ENCODE data around the gene MPIG6B. TPM values are rescaled to one million over a fixed set of nuclear protein-coding genes. Genes with fewer than 3 reads are reported as not detected.

The MPIG6B gene
- polyA plus RNA-seq, 2 donors = 0.49 to 0.88 TPM

DNA sequence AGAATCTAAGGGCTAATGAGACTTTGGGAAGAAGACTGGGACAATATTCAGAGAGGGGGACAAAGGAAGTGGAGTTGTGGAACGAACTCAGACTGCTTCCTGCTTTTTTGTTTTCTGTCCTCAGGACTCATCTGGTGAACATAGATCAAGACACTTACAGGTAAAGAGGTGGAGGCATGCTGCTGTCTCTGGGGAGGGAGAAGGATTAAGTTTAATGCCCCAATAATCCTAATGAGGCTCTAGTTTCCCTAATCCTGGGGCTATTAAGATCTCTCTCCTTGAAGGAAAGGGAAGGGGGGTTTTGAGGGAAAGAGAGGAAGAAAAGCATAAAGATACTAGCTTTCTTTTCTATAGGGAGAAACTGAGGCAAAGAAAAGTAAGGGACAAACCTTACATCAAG lies 21.2 kb downstream of the MPIG6B start:
- 63 to 65% methylated on average over 1 of the region's 1 CpG for WGBS, 2 donors
- H3K4me3 ChIP-seq (ENCODE audit: low read depth in 1 of 2, low read length in 2 of 2) = no peak overlapping the region
- peaks cover 0 to 2% of the 10 kb centered on the region in 2 donors for H3K4me1 ChIP-seq (ENCODE audit: control insufficient read depth in 2 of 2, insufficient read depth in 2 of 2, low read length in 1 of 2)
- H3K27ac ChIP-seq (ENCODE audit: low read depth in 2 of 2, low read length in 1 of 2) = no peak overlapping the region
- H3K27me3 ChIP-seq (ENCODE audit: control insufficient read depth in 1 of 2, insufficient read depth in 2 of 2, low read length in 2 of 2) = no peaks in the 10 kb centered on the region
- no peaks in the 10 kb centered on the region for H3K9me3 ChIP-seq (ENCODE audit: control insufficient read depth in 2 of 2, insufficient read depth in 1 of 2, low read depth in 1 of 2, low read length in 1 of 2)
- peaks cover 0 to 3% of the 10 kb centered on the region in 2 donors for H3K36me3 ChIP-seq (ENCODE audit: control insufficient read depth in 2 of 2, insufficient read depth in 2 of 2, low read length in 1 of 2)

DNA sequence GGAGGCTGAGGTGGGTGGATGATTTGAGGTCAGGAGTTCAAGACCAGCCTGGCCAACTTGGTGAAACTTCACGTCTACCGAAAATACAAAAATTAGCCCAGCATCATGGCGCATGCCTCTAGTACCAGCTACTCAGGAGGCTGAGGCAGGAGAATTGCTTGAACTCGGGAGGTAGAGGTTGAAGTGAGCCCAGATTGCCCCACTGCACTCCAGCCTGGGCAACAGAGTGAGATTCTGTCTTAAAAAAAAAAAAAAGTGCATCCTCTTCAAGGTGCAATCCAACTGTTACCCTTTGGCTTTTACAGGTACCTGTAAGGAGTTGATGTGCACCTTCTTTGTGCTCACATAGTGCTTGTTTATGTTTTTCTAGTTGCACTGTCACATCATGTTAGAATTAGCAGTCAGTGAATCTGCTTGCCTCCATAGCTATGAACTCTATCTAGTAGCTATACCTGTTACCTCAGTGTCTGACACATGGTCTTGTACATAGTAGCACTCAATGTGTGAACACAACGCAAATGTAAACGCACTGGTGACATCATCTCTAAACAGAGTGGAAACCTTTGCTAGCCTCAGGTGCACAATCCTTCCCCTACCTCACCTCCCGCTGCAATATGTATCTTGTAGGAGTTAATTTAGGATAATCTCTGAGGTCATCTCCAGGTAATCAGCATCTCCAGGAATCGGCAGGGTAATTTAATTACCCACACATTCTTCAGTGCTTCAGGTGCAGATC lies 26.3 kb downstream of the MPIG6B start:
- Histone ChIP-seq H3K9me3 (ENCODE audit: control insufficient read depth in 2 of 2, insufficient read depth in 1 of 2, low read depth in 1 of 2, low read length in 1 of 2) (no peaks in the 10 kb centered on the region), H3K4me3 (ENCODE audit: low read depth in 1 of 2, low read length in 2 of 2) (no peak overlapping the region), H3K4me1 (ENCODE audit: control insufficient read depth in 2 of 2, insufficient read depth in 2 of 2, low read length in 1 of 2) (peaks cover 0 to 2% of the 10 kb centered on the region in 2 donors), H3K27me3 (ENCODE audit: control insufficient read depth in 1 of 2, insufficient read depth in 2 of 2, low read length in 2 of 2) (no peaks in the 10 kb centered on the region), H3K27ac (ENCODE audit: low read depth in 2 of 2, low read length in 1 of 2) (no peak overlapping the region), H3K36me3 (ENCODE audit: control insufficient read depth in 2 of 2, insufficient read depth in 2 of 2, low read length in 1 of 2) (peaks cover 0 to 3% of the 10 kb centered on the region in 2 donors)
- WGBS, 2 donors = 87 to 90% methylated on average over 8 of the region's 8 CpGs

DNA sequence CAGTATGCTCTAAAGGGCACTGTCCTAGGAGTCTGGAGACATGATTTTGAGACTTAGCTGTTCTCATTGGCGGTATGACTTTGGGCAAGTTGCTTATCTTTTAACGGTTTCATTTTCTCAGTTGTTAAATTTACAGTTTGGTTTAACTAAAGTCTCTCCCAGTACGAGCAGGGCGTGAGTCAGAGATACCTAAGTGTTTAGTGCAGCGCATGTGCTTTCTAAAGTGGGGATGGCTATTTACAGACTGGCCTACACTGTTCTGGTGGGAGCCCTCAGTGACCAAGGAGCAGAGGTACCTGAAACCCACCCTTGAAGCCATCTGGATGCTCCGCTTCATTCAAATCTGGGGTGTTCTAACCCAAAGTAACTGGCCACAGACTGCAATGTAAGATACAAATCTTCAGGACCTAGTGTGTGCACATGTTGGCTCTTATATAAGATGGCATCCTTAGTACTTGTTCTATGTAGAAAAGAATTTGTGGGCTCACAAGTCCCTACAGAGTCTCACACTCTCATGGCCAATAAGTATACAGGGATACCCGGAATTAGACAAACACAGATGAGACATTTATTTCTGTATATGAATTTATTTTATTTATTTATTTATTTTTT lies 27.3 kb downstream of the MPIG6B start:
- 85 to 91% methylated on average over 7 of the region's 7 CpGs for WGBS, 2 donors
- no peaks in the 10 kb centered on the region for H3K9me3 ChIP-seq (ENCODE audit: control insufficient read depth in 2 of 2, insufficient read depth in 1 of 2, low read depth in 1 of 2, low read length in 1 of 2)
- H3K36me3 ChIP-seq (ENCODE audit: control insufficient read depth in 2 of 2, insufficient read depth in 2 of 2, low read length in 1 of 2) = peaks cover 0 to 3% of the 10 kb centered on the region in 2 donors

DNA sequence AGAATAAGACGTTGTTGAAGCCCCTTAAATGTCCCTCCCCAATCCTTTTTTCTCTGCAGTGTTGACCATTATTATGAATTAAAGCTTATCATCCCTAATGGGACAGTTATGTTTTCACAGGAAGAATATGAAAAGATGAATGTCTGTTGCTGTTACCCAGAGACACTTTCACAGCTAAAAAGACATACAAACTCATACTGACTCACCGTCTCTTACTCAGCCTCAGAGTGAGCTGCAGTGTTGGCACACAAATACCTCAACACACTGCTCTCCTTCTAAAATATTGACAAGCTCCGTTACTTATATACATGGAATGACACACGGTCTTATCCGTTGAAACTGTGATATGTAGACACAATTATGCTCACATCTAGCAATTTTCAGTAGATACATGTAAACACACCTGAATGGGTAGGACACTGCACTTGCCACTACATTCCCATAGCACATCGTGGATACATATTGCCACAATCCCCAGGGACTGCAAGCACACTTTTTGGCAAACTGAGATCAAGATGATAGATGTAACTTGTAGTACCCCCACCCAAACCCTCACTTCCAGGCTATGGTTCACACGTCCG lies 29.7 kb downstream of the MPIG6B start:
- Histone ChIP-seq H3K4me3 (ENCODE audit: low read depth in 1 of 2, low read length in 2 of 2) (no peak overlapping the region), H3K4me1 (ENCODE audit: control insufficient read depth in 2 of 2, insufficient read depth in 2 of 2, low read length in 1 of 2) (no peaks in the 10 kb centered on the region), H3K36me3 (ENCODE audit: control insufficient read depth in 2 of 2, insufficient read depth in 2 of 2, low read length in 1 of 2) (no peaks in the 10 kb centered on the region), H3K9me3 (ENCODE audit: control insufficient read depth in 2 of 2, insufficient read depth in 1 of 2, low read depth in 1 of 2, low read length in 1 of 2) (no peaks in the 10 kb centered on the region), H3K27me3 (ENCODE audit: control insufficient read depth in 1 of 2, insufficient read depth in 2 of 2, low read length in 2 of 2) (no peaks in the 10 kb centered on the region), H3K27ac (ENCODE audit: low read depth in 2 of 2, low read length in 1 of 2) (no peak overlapping the region)
- WGBS, 2 donors = 69 to 70% methylated on average over 8 of the region's 8 CpGs

More for the DNA sequence above, 27.3 kb downstream of the MPIG6B start:
- Histone ChIP-seq H3K27ac (ENCODE audit: low read depth in 2 of 2, low read length in 1 of 2) (no peak overlapping the region), H3K4me1 (ENCODE audit: control insufficient read depth in 2 of 2, insufficient read depth in 2 of 2, low read length in 1 of 2) (peaks cover 0 to 2% of the 10 kb centered on the region in 2 donors), H3K4me3 (ENCODE audit: low read depth in 1 of 2, low read length in 2 of 2) (no peak overlapping the region), H3K27me3 (ENCODE audit: control insufficient read depth in 1 of 2, insufficient read depth in 2 of 2, low read length in 2 of 2) (no peaks in the 10 kb centered on the region)

DNA sequence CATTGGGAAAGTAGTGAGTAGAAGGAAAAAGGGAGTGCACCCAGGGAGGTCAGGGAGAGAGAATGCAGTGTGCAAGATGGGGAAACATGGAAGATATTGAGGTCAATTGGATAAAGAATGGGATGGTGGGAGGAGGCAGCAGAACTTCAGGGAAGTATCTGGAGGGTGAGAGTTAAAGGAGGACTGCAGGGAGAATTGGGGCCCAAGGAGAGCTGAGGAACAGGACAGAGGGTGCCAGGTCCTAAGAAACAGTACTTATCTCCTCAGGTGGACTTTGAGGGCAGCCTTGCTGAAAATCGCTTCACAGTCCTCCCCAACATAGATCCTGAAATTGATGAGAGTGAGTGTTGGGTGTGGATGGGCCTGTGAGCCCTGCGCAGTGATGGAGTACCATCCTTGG lies 35.1 kb downstream of the MPIG6B start:
- Histone ChIP-seq H3K4me3 (ENCODE audit: low read depth in 1 of 2, low read length in 2 of 2) (no peak overlapping the region), H3K4me1 (ENCODE audit: control insufficient read depth in 2 of 2, insufficient read depth in 2 of 2, low read length in 1 of 2) (no peaks in the 10 kb centered on the region), H3K9me3 (ENCODE audit: control insufficient read depth in 2 of 2, insufficient read depth in 1 of 2, low read depth in 1 of 2, low read length in 1 of 2) (no peaks in the 10 kb centered on the region), H3K27me3 (ENCODE audit: control insufficient read depth in 1 of 2, insufficient read depth in 2 of 2, low read length in 2 of 2) (no peaks in the 10 kb centered on the region), H3K27ac (ENCODE audit: low read depth in 2 of 2, low read length in 1 of 2) (no peak overlapping the region), H3K36me3 (ENCODE audit: control insufficient read depth in 2 of 2, insufficient read depth in 2 of 2, low read length in 1 of 2) (no peaks in the 10 kb centered on the region)
- WGBS, 2 donors = 93 to 97% methylated on average over 2 of the region's 2 CpGs

DNA sequence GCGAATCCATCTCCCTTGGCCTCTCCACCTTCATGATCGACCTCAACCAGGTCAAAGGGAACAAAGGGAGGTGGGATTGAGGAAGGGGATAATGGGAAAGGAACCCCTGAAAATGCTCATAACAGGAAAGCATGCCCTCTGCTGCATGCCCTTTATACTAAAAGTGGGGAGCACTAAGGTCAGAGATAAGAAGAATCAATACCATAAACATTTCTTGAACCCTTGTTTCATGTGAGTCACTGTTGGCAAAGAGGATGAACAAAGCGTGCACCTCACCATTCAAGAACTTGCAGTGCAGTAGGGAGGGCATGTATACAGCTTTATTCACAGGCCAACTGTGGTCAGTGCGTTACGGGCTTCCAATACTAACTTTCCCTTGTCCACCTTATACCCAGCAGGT lies 37.6 kb downstream of the MPIG6B start:
- no peaks in the 10 kb centered on the region for H3K27me3 ChIP-seq (ENCODE audit: control insufficient read depth in 1 of 2, insufficient read depth in 2 of 2, low read length in 2 of 2)
- no peak overlapping the region for H3K4me3 ChIP-seq (ENCODE audit: low read depth in 1 of 2, low read length in 2 of 2)
- no peaks in the 10 kb centered on the region for H3K9me3 ChIP-seq (ENCODE audit: control insufficient read depth in 2 of 2, insufficient read depth in 1 of 2, low read depth in 1 of 2, low read length in 1 of 2)
- H3K36me3 ChIP-seq (ENCODE audit: control insufficient read depth in 2 of 2, insufficient read depth in 2 of 2, low read length in 1 of 2) = no peaks in the 10 kb centered on the region
- H3K4me1 ChIP-seq (ENCODE audit: control insufficient read depth in 2 of 2, insufficient read depth in 2 of 2, low read length in 1 of 2) = no peaks in the 10 kb centered on the region
- WGBS, 2 donors = 81 to 96% methylated on average over 5 of the region's 5 CpGs
- H3K27ac ChIP-seq (ENCODE audit: low read depth in 2 of 2, low read length in 1 of 2) = no peak overlapping the region

DNA sequence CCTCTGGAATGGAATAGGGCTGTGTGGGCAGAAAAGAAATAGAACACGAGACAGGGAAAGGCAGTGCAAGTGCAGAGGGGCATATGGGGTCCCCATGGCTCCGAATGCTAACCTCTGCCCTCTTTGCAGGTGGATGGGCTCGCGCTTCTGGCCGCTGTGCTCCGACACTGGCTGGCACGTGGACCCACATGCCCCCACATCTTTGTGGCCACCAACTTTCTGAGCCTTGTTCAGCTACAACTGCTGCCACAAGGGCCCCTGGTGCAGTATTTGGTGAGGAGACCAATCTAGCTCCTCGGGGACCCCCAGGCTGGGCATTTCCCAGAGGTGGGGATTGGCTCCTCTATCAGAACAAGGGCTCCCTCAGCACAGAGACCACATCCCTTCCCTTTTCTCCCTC lies 38.2 kb downstream of the MPIG6B start:
- WGBS, 2 donors = 95 to 98% methylated on average over 8 of the region's 8 CpGs
- H3K9me3 ChIP-seq (ENCODE audit: control insufficient read depth in 2 of 2, insufficient read depth in 1 of 2, low read depth in 1 of 2, low read length in 1 of 2) = no peaks in the 10 kb centered on the region
- no peaks in the 10 kb centered on the region for H3K27me3 ChIP-seq (ENCODE audit: control insufficient read depth in 1 of 2, insufficient read depth in 2 of 2, low read length in 2 of 2)
- H3K36me3 ChIP-seq (ENCODE audit: control insufficient read depth in 2 of 2, insufficient read depth in 2 of 2, low read length in 1 of 2) = no peaks in the 10 kb centered on the region
- no peak overlapping the region for H3K4me3 ChIP-seq (ENCODE audit: low read depth in 1 of 2, low read length in 2 of 2)
- H3K27ac ChIP-seq (ENCODE audit: low read depth in 2 of 2, low read length in 1 of 2) = no peak overlapping the region
- H3K4me1 ChIP-seq (ENCODE audit: control insufficient read depth in 2 of 2, insufficient read depth in 2 of 2, low read length in 1 of 2) = peaks cover 0 to 2% of the 10 kb centered on the region in 2 donors

DNA sequence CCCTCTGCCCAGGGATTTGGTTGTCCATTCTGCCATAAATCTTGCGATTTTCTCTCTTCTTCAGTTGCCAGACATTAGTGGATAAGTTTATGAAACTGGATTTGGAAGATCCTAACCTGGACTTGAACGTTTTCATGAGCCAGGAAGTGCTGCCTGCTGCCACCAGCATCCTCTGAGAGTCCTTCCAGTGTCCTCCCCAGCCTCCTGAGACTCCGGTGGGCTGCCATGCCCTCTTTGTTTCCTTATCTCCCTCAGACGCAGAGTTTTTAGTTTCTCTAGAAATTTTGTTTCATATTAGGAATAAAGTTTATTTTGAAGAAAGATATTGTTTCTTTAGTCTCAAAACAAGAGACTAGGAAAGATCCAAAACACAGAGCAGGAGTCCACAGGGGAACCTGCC lies 39.2 kb downstream of the MPIG6B start, which contains the start of gene SAPCD1:
SAPCD1 (plus strand) TSS at position 301 of the 400 bp plus-strand sequence. CDS start 399 bp downstream, outside the sequence.
- WGBS, 2 donors = 72 to 79% methylated on average over 4 of the region's 4 CpGs

DNA sequence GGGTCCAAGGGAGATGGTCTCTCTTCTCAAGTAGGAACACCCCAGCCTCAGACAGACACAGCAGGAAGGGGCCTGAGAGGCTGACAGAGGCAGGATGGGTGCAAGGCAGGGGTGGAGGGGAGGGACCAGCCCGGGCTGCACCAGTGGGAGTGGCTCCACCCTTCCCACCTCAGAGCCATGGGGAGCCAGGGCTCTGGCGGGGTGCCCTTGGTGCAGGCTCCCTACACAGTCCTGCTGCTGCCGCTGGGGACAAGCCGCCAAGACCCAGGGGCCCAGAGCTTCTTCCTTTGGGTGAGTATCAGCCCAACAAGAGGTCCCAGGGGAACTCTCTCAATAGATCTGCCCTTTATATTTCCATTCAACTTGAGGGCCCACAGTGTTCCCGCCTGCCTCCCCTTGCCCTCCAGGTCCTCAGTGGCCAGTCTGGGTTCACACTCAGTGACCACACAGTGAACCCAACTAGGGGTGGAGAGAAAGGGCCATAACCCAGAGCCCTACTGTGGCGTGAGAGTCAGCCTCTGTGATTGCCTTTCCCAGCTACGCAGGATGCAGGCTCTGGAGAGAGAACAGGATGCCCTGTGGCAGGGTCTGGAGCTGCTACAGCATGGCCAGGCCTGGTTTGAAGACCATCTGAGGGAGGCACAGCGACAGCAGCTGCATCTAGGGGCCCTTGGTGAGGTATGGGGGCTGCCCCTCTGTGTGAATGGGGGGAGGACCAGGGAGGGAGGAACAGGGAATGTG lies 39.9 kb downstream of the MPIG6B start:
- 75 to 82% methylated on average over 5 to 8 of the region's 8 CpGs for WGBS, 2 donors
- H3K27ac ChIP-seq (ENCODE audit: low read depth in 2 of 2, low read length in 1 of 2) = no peak overlapping the region
- no peak overlapping the region for H3K4me3 ChIP-seq (ENCODE audit: low read depth in 1 of 2, low read length in 2 of 2)

More for the DNA sequence above, 39.2 kb downstream of the MPIG6B start, which contains the start of gene SAPCD1:
- H3K4me1 ChIP-seq (ENCODE audit: control insufficient read depth in 2 of 2, insufficient read depth in 2 of 2, low read length in 1 of 2) = peaks cover 0 to 3% of the 10 kb centered on the region in 2 donors
- no peak within 1 kb of the TSS for H3K4me3 ChIP-seq (ENCODE audit: low read depth in 1 of 2, low read length in 2 of 2)
- no peak within 1 kb of the TSS for H3K27ac ChIP-seq (ENCODE audit: low read depth in 2 of 2, low read length in 1 of 2)
- H3K36me3 ChIP-seq (ENCODE audit: control insufficient read depth in 2 of 2, insufficient read depth in 2 of 2, low read length in 1 of 2) = no peaks in the 10 kb centered on the region
- H3K27me3 ChIP-seq (ENCODE audit: control insufficient read depth in 1 of 2, insufficient read depth in 2 of 2, low read length in 2 of 2) = no peaks in the 10 kb centered on the region
- no peaks in the 10 kb centered on the region for H3K9me3 ChIP-seq (ENCODE audit: control insufficient read depth in 2 of 2, insufficient read depth in 1 of 2, low read depth in 1 of 2, low read length in 1 of 2)

More for the DNA sequence above, 39.9 kb downstream of the MPIG6B start:
- Histone ChIP-seq H3K4me1 (ENCODE audit: control insufficient read depth in 2 of 2, insufficient read depth in 2 of 2, low read length in 1 of 2) (peaks cover 0 to 3% of the 10 kb centered on the region in 2 donors), H3K9me3 (ENCODE audit: control insufficient read depth in 2 of 2, insufficient read depth in 1 of 2, low read depth in 1 of 2, low read length in 1 of 2) (no peaks in the 10 kb centered on the region), H3K36me3 (ENCODE audit: control insufficient read depth in 2 of 2, insufficient read depth in 2 of 2, low read length in 1 of 2) (no peaks in the 10 kb centered on the region), H3K27me3 (ENCODE audit: control insufficient read depth in 1 of 2, insufficient read depth in 2 of 2, low read length in 2 of 2) (no peaks in the 10 kb centered on the region)
